NCI-H2227 (cell line): ENCODE measurements around the gene CDC26.

Source experiments
- DNase-seq: peaks from one replicate; lab custom pipeline; 2025; ENCODE audit not compliant: unreplicated experiment; lab: John Stamatoyannopoulos, UW

CDC26 gene

DNA sequence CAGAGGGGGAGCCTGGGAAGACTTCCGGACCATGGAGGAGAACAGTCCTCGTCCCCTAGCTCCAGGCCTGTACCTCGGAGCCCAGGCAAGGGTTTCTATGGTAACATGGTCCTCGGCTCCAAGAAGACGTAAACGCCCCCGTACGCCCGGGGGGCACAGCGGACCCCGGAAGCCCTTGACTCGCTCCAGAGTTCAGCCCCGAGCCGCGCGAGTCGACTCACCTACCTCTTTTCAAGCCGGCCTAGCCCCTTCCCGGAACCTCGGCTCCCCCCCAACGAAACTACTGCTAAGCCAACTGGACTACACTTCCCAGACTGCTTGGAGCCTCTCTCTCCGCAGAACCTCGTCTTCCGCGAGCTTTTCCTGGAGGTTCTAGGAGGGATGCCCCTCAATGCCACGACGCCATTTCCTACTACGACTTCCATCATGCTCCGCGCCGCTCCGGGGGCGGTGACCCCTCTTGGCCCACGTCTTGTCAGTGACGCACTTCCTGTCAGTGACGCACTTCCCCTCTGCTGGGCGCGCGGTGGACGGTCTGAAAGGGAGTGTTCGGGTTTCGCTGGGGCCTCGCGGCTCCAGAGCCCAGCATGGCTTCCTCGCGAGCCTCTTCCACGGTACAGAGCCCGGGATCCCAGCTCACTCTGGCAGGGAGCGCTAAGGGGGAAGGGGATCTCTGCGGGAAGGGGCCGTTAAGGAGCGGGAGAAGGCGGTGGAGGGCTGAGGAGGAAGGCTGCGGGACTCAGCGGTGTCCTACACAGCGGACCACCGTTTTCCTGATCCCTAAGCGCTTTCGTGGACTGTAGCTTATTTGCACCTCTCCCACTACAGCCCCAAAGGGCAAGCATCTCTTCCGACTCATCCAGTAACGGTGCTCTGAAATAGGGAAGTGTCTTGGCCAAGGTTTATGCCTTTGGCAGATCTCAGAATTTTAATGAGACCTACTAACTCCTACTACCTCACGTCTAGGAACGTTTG, at the start of gene CDC26, which contains the start of gene PRPF4:
TSS of gene CDC26 (minus strand) at position 416 of the 975 bp plus-strand sequence. CDS start 3,065 bp downstream, outside the sequence.
TSS of gene PRPF4 (plus strand) at position 502 of the 975 bp plus-strand sequence. CDS start at position 588, 86 bp downstream.
- DNase-seq, result peak; percentile 97

DNA sequence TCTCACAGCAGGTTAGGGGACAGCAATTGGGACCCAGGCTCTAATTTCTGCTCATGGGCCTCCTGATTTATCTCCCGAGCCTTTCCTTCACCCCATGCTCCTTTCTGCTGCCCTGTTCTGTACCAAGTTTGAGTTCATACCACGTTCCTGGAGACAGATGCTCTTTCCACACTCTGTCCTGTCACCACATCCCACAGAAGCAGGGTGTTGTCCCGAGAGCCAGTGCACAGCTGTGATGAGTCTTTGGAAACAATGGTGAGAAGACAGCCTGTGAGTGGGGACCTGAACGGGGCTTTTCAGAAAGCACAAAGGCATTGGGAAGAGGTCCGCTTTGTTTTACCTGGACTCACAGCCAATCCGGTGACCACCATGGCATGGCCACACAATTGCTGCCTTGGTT, 47.3 kb upstream of the CDC26 start:
- no peak for DNase-seq

DNA sequence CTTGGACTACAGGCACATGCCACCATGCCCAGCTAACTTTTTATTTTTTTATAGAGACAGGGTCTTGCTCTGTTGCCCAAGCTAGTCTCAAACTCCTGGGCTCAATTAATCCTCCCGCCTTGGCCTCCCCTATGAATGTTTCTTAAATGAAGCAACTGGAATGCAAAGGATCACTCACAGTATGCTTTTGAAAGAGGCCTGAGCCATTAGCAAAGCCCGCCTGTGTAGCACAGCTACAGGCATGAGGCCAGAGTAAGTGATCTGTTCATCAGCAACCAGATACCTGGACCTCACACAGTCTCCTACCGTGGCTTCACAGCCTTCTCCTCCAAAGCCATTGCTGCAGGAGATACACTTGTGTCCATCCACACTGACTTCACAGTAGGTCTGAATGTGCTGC, 44.7 kb upstream of the CDC26 start:
- DNase-seq, result no peak

DNA sequence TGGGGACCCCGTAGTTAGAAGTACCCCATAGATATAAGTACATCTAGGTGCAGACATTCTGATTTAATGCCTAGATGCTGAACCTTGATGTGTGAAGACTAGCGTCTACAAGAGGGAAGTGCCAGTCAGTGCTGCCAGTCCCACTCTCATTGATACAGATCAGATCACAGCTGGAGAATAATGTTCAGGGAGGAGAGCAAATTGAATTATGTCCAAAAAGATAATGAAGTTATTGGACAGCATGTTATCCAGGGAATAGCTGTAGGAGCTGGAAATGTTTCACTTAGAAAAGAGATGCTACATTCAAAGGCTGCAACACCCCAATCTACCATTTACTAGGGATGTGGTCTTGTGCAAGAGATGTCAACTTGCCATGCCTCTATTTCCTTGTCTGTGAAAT, 43.7 kb upstream of the CDC26 start:
- no peak for DNase-seq

DNA sequence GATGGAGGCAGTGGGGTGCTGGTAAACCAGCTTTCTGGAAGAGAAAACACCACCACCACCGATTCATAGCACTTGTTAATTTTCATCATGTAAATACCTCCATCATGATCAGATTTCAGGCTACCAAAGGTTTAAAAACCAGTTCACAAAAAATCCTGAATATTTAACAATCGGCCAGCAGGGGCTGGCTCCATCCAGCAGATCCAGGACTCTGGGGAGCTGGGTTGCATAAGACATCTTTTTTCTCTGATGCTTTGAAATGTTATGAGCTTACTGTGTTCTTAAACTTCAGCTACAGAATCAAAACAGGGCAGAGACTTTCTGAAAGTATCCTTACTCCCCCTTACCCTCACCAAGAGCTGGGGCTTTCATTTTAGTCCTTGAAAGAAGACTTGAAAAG, 42.4 kb upstream of the CDC26 start:
- no peak for DNase-seq

DNA sequence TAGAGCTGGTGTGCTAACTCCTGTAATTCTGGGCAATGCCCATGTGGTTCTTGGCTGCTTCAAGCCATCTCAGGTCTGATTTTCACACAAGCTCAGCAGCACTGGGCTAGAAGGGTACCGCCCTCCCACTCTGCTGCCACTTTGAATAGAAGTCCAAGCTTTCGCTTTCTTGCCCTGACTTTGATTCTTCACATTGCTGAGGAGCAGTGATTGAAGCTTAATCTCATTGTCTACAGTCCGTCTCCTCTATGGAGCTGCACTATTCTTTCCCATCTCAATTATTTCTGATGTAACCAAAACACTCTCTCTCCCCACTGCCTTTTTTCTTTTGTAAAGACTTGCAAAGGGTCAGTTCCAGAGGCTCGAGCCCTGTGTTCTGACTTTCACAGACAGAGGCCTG, 40.7 kb upstream of the CDC26 start:
- no peak for DNase-seq

DNA sequence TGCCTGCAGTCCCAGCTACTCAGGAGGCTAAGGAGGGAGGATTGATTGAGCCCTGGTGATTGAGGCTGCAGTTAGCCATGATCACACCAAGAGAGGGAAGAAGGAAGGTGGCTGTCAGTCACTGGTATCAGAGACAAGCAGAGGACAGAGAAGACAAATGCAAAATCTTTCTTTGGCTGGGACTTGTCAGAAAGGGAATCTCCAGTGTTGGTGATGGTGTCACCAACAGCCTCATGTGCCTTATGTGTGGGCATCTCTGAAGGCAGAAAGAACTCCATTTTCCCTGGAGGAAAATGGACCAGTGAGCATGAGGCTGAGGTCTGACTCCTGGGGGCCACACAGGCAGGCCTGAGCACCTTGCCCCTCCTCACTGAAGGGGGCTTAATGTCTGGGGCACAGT, 39.9 kb upstream of the CDC26 start:
- DNase-seq, result no peak

DNA sequence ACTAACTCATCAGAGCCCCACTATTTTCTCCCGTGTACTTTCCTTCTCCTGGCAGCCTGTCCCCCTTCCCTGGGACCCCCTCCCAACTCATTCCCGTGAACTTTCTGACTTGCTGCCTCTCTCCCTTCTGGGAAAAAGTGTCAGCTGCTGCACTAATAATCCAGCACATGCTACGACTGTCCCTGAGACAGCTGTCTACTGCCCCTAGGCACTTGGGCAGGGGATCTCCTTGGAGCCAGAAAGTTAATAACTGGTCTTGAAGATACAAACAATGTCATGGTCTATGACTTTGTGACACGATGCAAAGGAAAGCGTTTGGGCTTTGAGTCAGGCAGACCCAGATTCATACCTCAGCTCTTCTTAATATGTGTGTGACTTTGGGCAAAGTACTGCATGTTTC, 37.9 kb upstream of the CDC26 start:
- DNase-seq, result no peak

DNA sequence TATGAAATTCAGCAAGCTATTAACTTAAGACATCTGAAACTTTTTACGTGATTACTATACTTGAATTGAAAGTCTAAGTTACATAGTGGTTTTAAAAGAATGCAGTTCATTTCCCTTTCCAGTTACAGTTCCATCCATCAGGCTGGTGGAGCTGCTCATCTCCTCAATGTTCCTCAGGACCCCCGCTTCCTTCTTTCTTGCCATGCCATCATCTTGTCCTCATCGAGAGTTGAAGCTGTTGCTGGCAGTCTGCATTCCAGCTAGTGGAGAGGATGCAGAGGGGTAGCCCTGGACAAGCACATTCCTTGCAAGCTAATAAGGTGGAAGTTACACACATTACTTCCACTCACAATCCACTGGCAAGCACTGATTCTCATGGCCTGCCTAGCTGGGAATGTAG, 36.6 kb upstream of the CDC26 start:
- no peak for DNase-seq

DNA sequence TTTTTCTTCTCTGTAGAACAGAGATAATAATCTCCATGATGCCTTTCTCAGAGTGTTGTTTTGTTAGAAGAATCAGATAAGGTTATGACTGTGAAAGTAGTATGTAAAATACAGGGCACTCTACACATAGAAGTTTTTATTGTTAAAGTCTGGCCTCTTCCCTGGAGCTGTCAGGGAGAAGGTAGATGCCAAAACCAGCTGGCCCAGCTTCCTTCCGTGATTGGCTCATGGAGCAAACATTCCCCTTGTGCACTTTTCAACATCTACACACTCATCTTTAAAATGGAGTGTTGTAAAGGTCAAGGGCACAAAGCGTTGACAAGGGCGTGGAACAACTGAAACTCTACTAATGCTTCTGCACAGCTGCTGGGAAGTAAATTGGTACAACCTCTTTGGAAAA, 35.2 kb upstream of the CDC26 start:
- no peak for DNase-seq

DNA sequence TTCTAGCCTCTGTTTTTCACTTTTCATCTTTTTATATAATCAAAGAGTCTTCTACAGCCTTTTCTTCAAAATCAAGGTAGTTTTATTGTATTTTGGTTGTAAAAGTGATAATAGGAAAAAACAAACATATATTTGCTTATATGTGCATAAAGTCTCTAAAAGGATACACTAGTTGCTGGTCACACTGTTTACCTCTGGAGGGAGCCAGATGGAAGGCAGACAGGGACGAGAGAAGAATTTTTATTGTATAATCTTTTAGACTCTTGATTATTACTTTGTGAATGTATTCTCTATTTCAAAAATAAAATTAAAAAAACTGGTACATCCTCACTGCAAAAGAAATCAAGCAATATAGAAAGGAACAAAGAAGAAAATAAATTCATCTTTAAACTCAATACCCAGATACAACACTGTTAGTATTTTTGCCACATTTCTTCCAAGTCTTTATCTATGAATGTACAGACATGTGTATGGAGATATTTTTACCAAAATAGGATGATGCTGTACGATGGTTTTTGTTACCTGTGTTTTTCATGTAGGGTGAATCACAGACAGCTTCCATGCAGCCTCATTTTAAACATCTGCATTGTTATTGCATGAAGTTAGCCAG, 33.9 kb upstream of the CDC26 start:
- peak; percentile 26 for DNase-seq

DNA sequence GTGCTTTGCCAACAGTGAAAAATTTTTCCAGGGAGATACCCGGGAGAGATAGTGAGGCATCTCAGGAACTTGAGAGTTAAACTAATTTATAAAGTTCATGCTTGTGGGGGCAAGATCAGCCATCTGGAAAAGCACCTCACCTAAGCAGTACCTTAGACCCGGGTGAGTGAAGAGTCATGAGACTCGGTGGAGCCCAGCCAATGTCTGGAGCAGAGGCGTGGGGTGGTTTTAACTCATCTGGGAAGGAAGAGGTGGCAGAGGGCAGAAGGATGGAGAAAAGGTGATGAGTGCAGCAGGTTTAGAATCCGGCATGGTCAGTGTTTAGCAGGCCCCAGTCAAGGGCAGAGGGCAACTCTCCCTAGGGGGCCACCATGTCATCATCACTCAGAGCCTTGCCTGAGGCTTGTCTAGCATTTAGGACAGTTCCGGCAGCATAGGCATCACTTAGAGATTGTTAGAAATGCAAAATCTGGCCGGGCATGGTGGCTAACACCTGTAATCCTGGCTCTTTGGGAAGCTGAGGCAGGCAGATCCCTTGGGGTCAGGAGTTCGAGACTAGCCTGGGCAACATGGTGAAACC, 32.1 kb upstream of the CDC26 start:
- DNase-seq, result no peak

DNA sequence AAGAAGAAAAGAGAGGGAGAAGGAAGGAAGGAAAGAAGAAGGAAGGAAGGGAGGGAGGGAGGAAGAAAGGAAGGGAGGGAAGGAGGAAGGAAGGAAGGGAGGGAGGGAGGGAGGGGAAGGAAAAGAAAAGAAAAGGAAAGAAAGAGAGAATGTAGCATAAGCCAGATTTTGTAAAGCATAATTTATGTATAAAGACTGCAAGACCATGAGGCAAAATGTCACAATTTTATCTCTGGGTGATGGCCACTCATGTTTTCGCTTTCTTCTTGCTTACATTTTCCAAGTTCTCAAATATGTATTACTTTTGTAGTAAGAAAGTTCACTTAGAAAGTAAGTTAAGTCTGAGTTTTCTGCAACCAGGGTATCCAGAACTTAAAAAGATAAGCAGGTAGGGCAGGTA, 31.2 kb upstream of the CDC26 start:
- DNase-seq, result no peak

DNA sequence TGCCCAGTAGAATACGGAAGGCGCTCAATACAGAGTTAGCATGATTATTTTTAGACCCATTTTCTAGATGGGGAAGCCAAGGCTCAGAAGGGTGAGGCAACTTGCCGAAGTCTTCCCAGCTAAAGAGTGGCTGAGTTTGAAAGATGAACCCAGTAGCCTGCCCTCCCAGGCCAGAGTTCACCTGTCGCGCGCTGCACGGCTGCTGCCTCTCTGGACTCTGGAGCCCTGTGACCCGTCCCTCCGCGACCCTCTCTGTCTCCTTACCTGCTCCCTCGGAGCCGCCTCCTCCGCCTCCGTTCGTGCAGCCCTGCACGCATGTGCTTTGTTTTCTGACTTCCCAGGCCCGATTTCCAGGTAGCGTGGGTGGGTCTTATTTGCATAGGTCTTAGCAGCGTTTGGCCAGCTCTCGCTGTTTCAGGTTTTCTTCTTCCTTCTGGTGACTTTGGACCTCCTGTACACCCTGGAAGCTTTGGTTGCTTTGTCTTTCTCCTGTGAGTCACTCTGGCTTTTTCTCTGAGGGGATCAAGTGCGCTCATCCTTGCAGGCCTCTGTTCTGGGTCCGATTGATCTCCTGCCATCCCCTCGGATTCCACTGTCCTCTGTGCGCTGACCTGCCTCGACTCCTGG, 27.5 kb upstream of the CDC26 start, which contains the start of gene RNF183:
TSS of gene RNF183 (minus strand) at position 585 of the 627 bp plus-strand sequence. CDS start 5,192 bp downstream, outside the sequence.
- DNase-seq, result no peak

DNA sequence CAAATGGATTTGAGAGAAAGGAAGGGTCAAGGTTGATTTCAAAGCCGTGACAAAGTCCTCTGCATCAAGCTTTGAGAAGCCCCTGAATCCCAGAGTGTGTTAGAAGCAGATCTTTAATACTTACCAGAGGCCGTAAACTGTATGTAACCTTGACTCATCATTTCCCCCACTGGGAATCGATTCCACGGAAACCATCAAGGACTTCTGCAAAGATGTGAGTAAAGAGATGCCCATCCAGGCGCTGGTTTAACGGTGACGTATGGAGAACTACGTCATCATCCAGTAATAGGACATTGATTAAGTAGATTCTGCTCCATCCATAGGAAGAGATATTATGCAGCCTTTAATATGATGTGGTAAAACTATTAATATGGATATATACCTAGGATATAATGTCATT, 26.2 kb upstream of the CDC26 start:
- no peak for DNase-seq

DNA sequence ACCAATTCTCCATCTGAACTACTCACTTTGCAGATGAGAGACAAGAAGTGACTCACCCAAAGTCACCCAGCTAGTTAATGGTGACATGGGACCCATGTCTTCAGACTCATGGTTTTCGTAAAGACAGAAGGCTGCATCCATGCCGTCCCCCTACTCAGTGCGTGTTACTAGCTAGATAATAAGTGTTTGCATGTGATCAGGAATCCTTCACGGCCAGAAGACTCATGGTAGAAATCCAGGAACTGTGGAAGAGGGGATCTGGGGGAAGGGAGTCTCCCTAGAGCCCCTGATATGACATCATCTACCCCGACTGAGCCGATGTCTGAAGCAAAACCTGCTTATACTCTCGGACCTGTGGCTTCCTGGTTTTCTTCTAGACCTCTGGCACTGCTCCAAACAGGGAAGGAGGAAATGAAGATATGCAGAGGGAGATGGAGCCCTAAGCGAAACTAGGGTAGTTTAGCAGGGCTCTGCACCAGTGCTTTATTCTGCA, 24.5 kb upstream of the CDC26 start:
- DNase-seq, result no peak

DNA sequence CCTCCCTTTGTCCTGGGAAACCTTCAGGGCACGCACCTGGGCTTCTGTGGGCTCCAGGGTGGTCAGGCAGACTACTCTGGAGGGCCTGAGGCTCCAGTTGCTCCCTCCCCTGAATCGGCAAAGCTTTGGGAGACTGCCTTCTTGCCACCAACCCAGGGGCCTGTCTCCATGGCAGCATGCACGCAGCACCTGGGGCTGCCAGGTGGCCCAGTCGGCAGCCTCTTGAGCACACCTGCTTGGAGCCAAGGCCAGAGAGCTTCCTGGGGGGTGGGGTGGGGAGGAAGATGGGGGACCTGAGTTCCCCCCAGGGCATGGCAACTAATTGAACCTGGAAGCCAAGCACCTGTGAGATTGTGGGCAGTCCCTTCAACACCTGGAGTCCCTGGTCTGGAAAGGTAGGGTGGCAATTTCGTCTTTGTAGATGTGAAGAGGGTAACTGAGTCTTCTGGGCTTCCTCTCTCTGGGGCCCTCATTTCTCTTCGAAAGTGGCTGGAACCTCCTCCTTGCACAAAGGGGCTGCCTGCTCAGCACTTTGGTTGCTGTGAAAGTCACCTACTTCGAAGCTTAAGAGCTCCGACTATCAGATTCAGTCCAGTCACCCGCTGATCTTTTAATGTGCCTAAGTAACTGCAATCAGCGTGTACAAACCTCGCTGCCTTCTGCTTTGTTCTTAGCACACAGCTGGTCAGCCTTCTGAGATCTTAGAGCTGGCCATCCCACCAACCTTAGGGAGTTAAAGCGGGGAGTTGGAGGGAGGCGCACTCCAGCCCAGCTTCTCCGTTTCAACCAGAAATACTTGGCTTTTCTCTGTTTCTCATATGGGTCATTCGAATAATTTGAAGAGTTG, 23.8 kb upstream of the CDC26 start:
- no peak for DNase-seq

DNA sequence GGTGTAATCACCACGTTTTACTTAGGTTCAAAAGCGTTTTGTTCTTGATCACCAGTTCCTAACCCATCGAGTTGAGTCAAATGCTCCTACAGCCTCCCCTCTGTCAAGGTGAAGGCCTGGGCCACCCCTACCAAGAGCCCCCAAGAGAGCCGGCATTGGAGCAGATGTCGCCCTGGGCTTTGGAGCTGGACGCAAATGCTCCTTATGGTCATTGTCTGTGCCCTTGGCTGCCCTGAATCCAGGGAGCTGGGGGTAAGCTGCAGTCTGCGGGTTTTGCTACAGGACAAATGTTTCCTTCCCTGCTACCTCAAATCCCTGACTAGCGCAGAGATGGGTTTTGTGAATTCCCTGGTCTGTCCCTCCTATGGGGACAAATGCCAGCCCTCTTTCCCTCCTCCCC, 22.9 kb upstream of the CDC26 start:
- no peak for DNase-seq

DNA sequence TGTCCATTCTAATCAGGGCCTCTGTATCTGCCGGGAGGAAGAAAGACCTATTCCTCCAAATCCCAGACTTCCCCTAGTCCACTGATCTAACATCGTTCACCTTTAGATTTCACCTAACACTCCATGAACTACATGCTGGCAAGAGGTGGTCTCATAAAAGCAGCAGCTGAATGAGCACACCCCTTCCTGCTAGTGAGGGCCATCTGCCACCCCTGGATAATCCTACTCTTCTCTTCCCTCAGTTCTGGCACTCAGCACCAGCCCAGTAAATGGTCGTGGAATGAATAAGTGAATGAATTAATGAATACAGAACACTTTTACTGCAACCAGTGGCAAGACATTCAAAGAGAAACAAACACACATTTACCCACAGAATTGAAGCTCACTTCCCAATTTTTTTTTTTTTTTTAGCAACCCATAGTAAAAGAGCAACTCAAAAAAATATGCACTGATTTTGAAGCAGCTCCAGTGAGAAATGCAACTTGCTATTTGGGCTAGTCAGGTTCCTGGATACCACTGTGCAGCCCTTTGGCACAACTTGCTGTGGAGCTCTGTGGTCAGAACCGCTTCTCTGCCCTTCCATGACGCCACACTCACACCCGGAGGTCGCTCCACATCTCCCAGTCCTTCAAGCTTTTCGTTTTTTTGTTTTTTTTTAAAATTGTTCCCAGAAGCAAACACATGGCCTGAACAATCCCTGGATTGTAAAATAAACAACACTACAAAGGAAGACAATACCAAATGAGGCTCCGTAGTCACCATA, 21.6 kb upstream of the CDC26 start:
- DNase-seq, result no peak
